Cardiac muscle cell (in vitro differentiated cells and primary cell): Measurements from ENCODE around the gene KAZN. TPM values are rescaled to one million over a fixed set of nuclear protein-coding genes. Genes with fewer than 3 reads are reported as not detected.

Experiments used
- DNase-seq, 2 donors: peaks; one replicate each; pipeline versions ENCODE4 v3.0.0 to v3.0.0-alpha.2; 2010 to 2017; ENCODE audit warnings: low read depth in 1 of 2, low spot score in 1 of 2
- H3K27ac ChIP-seq: fragments of 200-600 bp; sonication (generic); 2 replicates; pipeline ENCODE4 v1.5.1; 2016
- H3K27me3 ChIP-seq: fragments of 200-600 bp; sonication (generic); 2 replicates; pipeline ENCODE4 v1.6.0; 2016; ENCODE audit warnings: control low read depth
- H3K36me3 ChIP-seq: fragments of 200-600 bp; sonication (generic); 2 replicates; pipeline ENCODE4 v1.5.1; 2016; ENCODE audit warnings: control low read depth
- H3K4me1 ChIP-seq: fragments of 200-600 bp; sonication (generic); 2 replicates; pipeline ENCODE4 v1.8.1; 2017; ENCODE audit warnings: low read depth, mild to moderate bottlenecking, mixed run types
- H3K4me3 ChIP-seq: fragments of 200-600 bp; sonication (generic); 2 replicates; pipeline ENCODE4 v1.5.1; 2016; ENCODE audit warnings: mild to moderate bottlenecking
- H3K9me3 ChIP-seq: fragments of 200-600 bp; sonication (generic); 2 replicates; pipeline ENCODE4 v1.5.1; 2017; ENCODE audit warnings: low read depth, mild to moderate bottlenecking, control low read depth
- CTCF ChIP-seq: IDR thresholded peaks from 2 replicates; pipeline ENCODE4 v1.5.1; 2012; ENCODE audit warnings: low read depth, mild to moderate bottlenecking, low read length
- polyA plus RNA-seq: library from polyadenylated mRNA; unstranded; fragments of >200 nt; fragmentation: Nextera tagmentation; extraction: Ambion mirVana; gene quantifications from 2 replicates; pipeline ENCODE4 v1.2.1, GENCODE V29; 2016
- total RNA-seq: library from RNA; depleted of rRNA; stranded (reverse); fragments of >200 nt; gene quantifications from 2 replicates; pipeline ENCODE4 v1.2.3, GENCODE V29; 2016

KAZN gene
- total and polyA plus RNA-seq, 2 experiments from 2014 or later, result 17.5 to 26.9 TPM

- H3K4me3 ChIP-seq, result no peak overlapping the region
- no peak overlapping the region for H3K27ac ChIP-seq
- TF ChIP-seq CTCF, result no peak
- H3K4me1 ChIP-seq, result no peaks in the 10 kb centered on the region
- no peaks in the 10 kb centered on the region for H3K36me3 ChIP-seq
- no peaks in the 10 kb centered on the region for H3K27me3 ChIP-seq
- DNase-seq, result no peak
- no peaks in the 10 kb centered on the region for H3K9me3 ChIP-seq
These were observed 408.9 kb downstream of the KAZN start for GRCh38 chr1:15007368-15007767.

GRCh38 chr1:15007842-15008241, 409.4 kb downstream of the KAZN start:
- no peaks in the 10 kb centered on the region for H3K4me1 ChIP-seq
- no peak for TF ChIP-seq CTCF
- no peak overlapping the region for H3K27ac ChIP-seq
- H3K4me3 ChIP-seq, result no peak overlapping the region
- H3K9me3 ChIP-seq, result no peaks in the 10 kb centered on the region
- DNase-seq, result no peak
- no peaks in the 10 kb centered on the region for H3K36me3 ChIP-seq
- no peaks in the 10 kb centered on the region for H3K27me3 ChIP-seq

DNA sequence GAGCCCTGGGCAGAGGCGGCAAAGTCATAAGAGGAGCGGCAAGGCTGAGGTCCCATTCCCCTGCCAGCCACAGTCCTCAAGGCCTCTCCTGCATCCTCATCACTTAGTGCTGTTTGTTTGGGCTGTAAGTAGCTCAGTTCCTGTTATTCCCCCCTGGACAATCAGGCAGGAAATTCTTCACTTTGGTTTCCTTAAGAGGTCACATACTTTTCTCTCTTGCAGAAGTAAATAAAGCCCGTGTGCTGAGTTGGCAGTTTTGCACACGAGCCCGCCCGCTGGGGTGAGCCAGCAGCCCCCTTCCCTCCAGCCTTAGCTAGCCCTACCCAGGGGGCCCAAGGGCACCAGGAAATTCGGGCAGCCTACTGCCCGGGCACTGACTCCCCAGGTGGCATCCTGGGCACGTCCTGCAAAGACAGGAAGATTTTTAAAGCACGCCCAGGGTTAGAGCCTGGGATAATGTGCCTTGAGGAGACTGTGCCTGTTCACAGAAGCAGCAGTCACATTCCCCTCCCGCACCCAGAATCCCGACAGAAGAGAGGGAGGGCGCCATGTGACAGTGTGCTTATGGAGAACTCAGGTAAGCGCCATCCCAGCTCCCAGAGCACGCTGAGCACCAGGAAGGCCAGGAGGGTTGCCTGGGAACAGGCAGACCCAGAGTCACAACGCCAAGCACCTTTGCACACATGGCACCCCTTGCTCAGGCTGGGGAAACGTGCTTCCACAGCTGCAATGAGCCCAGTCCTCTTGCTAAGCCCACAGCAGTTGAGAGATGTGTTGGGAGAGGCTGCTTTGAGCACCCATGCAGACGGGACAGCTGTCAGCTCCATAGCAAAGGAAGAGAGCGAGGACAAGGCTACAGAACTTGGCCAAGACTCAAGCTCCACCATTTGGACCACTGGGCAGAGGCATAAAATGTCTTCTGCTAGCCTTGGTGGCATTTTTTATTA, 410.6 kb downstream of the KAZN start:
- Histone ChIP-seq H3K4me3 (no peak overlapping the region), H3K27me3 (no peaks in the 10 kb centered on the region), H3K27ac (no peak overlapping the region), H3K9me3 (no peaks in the 10 kb centered on the region), H3K36me3 (no peaks in the 10 kb centered on the region), H3K4me1 (no peaks in the 10 kb centered on the region)
- peak in 1 of 2 donors; percentile 61 for DNase-seq
- no peak for TF ChIP-seq CTCF

- Histone ChIP-seq H3K4me1 (no peaks in the 10 kb centered on the region), H3K27me3 (no peaks in the 10 kb centered on the region), H3K36me3 (no peaks in the 10 kb centered on the region), H3K9me3 (no peaks in the 10 kb centered on the region), H3K4me3 (no peak overlapping the region), H3K27ac (no peak overlapping the region)
- no peak for TF ChIP-seq CTCF
- DNase-seq, result no peak
These were observed 412.7 kb downstream of the KAZN start for GRCh38 chr1:15011160-15011559.

GRCh38 chr1:15011661-15012060, 413.2 kb downstream of the KAZN start:
- Histone ChIP-seq H3K4me3 (no peak overlapping the region), H3K27ac (no peak overlapping the region), H3K27me3 (no peaks in the 10 kb centered on the region), H3K4me1 (no peaks in the 10 kb centered on the region), H3K9me3 (no peaks in the 10 kb centered on the region), H3K36me3 (no peaks in the 10 kb centered on the region)
- no peak for DNase-seq
- no peak for TF ChIP-seq CTCF
